Urothelium cell line (cell line): ENCODE data around the gene AAK1.
A peak's percentile ranks its signal among the peaks of the same experiment; 100 is the strongest.
"Not testable (repeated sequence)": the region's sequence is repeated elsewhere in the genome, so short reads cannot be mapped to it uniquely, and the experiment has no call there.

Experiments used
- DNase-seq: peaks from one replicate; pipeline ENCODE4 v3.0.0; 2011; ENCODE audit warnings: low spot score, mixed read lengths
- FAIRE-seq: peaks from 2 replicates; lab custom pipeline; 2011; peaks lifted over from hg19 to GRCh38; lab: Jason Lieb, UNC

Gene AAK1

GRCh38 chr2:69643602-69644505 is at the start of gene AAK1:
Gene AAK1 (minus strand): TSS chr2:69643739. CDS start chr2:69643040, 699 bp downstream.
- peak; percentile 97 for DNase-seq
- peak; percentile 70 for FAIRE-seq

GRCh38 chr2:69692424-69692823 is 48.9 kb upstream of the AAK1 start:
- no peak for FAIRE-seq

GRCh38 chr2:69689969-69690368 is 46.4 kb upstream of the AAK1 start:
- no peak for FAIRE-seq

More at GRCh38 chr2:69692424-69692823, 48.9 kb upstream of the AAK1 start:
- no peak for DNase-seq

GRCh38 chr2:69689466-69689865 is 45.9 kb upstream of the AAK1 start:
- DNase-seq (no peak), FAIRE-seq (no peak)

More at GRCh38 chr2:69689969-69690368, 46.4 kb upstream of the AAK1 start:
- DNase-seq: no peak

GRCh38 chr2:69687971-69688611 is 44.6 kb upstream of the AAK1 start:
- no peak for DNase-seq

GRCh38 chr2:69686813-69687212 is 43.3 kb upstream of the AAK1 start:
- no peak for DNase-seq

More at GRCh38 chr2:69687971-69688611, 44.6 kb upstream of the AAK1 start:
- FAIRE-seq: no peak

GRCh38 chr2:69685321-69686048 is 41.9 kb upstream of the AAK1 start:
- DNase-seq: no peak
- FAIRE-seq: no peak

More at GRCh38 chr2:69686813-69687212, 43.3 kb upstream of the AAK1 start:
- no peak for FAIRE-seq

GRCh38 chr2:69683170-69683971 is 39.8 kb upstream of the AAK1 start:
- peak; percentile 70 for DNase-seq
- no peak for FAIRE-seq

GRCh38 chr2:69682525-69682924 is 39.0 kb upstream of the AAK1 start:
- DNase-seq (no peak), FAIRE-seq (no peak)

- FAIRE-seq: no peak
- no peak for DNase-seq
Observed at GRCh38 chr2:69680001-69680675, 36.6 kb upstream of the AAK1 start.

GRCh38 chr2:69677914-69678313 is 34.4 kb upstream of the AAK1 start:
- no peak for FAIRE-seq

GRCh38 chr2:69676146-69676545 is 32.6 kb upstream of the AAK1 start:
- DNase-seq: no peak
- no peak for FAIRE-seq

More at GRCh38 chr2:69677914-69678313, 34.4 kb upstream of the AAK1 start:
- DNase-seq: peak; percentile 41

GRCh38 chr2:69674316-69674670 is 30.8 kb upstream of the AAK1 start:
- no peak for FAIRE-seq
- no peak for DNase-seq

GRCh38 chr2:69673098-69673497 is 29.6 kb upstream of the AAK1 start:
- not testable (repeated sequence) for DNase-seq, FAIRE-seq

GRCh38 chr2:69669666-69670065 is 26.1 kb upstream of the AAK1 start:
- no peak for DNase-seq
- no peak for FAIRE-seq

- FAIRE-seq: no peak
- no peak for DNase-seq
Observed at GRCh38 chr2:69668598-69668997, 25.1 kb upstream of the AAK1 start.

- peak; percentile 50 for DNase-seq
- peak; percentile 77 for FAIRE-seq
Observed at GRCh38 chr2:69667805-69668382, 24.4 kb upstream of the AAK1 start.

GRCh38 chr2:69665152-69665551 is 21.6 kb upstream of the AAK1 start:
- no peak for FAIRE-seq
- no peak for DNase-seq

GRCh38 chr2:69663860-69664259 is 20.3 kb upstream of the AAK1 start:
- no peak for FAIRE-seq
- DNase-seq: no peak
